NCI-H1694 treated with DMSO at 0.1 percent for 48 hours (cell line): Measurements from ENCODE around the gene ECPAS.
"Not testable (repeated sequence)": the region's sequence is repeated elsewhere in the genome, so short reads cannot be mapped to it uniquely, and the experiment has no call there.

ENCODE experiments used
- DNase-seq: peaks from one replicate; lab custom pipeline; 2025; lab: John Stamatoyannopoulos, UW

The ECPAS gene

GRCh38 chr9:111414406-111414805 lies 69.8 kb downstream of the ECPAS start:
- no peak for DNase-seq

DNA sequence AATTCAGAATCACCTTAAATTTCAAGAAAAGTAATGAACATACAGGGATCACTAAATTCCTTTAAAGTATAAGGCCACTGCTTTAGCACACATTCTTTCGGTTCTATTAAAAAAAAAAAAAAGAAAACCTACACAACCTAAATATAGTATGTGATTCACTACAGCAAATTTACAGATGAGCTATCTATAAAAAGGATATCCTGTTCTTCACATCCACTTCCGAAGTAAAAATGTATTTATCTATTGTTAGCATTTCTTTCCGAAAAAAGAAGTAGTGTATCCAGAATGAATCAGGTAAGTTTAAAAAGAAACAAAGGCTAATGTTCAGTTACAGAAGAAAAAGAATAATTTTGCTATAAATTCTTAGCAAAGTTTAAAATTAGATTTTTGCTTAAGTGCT lies 70.2 kb downstream of the ECPAS start:
- no peak for DNase-seq

DNA sequence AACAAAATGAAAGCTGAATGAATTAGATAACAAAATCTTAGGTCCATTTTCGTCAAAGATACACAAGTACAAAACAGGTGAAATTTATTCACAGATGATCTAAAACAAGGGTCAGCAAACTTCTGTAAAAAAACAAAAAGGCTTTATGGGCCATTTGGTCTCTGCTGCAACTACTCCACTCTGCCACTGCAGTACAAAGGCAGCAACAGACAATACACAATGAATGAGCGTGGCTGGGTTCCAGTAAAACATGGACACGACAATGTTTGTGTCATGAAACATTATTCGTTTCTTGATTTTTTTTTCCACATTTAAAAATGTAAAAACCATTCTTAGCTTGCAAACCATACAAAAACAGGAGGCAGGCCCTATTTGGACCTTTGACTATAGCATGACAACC lies 71.9 kb downstream of the ECPAS start:
- DNase-seq = no peak

- no peak for DNase-seq
These were observed 72.9 kb downstream of the ECPAS start for GRCh38 chr9:111411266-111411665.

DNA sequence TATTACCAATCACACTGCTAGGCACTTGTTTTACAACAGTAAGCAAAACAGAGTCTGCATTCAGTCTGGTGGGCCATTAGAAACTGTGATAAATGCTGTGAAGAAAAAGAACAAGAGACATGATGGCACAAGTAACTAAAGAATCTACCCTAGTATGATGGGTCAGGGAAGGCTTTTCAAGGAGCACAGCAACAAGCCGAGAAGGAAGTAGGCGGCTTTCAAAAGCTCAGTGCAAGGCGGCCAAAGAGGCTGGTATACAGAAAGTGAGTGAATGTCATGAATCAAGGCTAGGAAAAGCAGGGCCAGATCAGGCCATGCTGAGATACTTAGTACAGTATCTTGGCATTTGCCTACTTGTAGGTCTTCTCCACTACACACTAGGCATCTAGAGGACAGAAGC lies 76.4 kb downstream of the ECPAS start:
- no peak for DNase-seq

DNA sequence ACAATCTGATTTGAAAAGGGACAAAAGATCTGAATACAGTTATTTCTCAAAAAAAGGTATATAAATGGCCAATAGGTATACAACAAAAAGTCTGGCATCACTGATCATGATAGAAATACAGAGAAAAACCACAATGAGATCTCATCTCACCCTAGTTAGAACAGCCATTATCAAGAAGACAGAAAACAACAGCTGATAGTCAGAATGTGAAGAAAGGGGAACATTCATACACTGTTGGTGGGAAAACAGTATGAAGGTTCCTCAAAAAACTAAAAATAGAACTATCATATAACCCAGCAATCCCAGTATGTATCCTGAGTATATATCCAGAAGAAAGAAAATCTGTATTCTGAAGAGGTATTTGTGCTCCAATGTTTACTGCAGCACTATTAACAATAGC lies 78.5 kb downstream of the ECPAS start:
- DNase-seq = no peak

DNA sequence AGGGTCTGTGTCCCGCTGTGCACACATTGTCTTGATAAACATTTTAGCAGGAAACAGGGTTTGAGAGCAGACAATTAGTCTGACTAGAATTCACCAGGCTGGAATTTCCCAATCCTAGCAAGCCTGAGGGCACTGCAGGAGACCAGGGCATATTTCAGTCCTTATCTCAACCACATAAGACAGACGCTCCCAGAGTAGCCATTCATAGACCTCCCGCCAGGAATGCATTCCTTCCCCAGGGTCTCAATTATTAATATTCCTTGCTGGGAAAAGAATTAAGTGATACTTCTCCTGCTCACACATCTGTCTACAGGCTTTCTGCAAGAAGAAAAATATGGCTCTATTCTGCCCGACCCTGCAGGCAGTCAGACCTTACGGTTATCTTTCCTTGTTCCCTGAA lies 82.7 kb downstream of the ECPAS start:
- not testable (repeated sequence) for DNase-seq

GRCh38 chr9:111400564-111400898 lies 83.7 kb downstream of the ECPAS start:
- DNase-seq = no peak

DNA sequence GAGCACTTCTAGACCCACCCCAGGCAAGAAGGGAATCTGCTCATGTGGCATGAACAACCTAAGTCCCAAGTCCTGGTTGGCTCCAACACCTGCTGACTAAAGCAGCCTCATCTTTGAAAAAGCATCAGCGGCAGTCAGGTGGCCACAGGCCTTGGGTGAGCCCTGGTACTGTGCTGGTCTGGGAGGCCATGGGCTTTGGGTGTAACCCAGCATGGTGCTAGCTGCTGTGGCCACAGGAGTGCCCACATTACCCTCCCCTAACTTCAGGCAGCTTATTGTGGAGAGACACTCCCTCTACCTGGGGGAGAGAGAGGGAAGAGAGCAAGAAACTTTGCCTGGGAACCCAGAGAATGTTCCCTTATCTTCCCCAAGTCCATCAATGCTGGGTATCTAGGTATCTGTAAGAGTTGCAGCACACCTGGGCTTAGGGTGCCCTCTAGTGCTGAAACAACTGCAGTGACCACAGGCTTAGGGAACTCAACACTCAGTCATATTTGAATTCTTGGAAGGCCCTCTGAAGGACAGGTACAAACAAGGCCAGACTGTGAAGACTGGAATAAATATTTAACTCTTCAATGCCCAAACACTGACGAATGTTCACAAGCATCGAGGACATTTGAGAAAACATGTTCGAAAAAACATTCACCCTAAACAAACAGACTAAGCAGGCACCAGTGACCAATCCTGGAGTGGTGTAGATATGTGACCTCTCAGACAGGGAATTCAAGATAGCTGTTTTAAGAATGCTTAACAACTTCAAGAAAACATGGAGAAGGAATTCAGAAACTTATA lies 84.2 kb downstream of the ECPAS start:
- no peak for DNase-seq

- DNase-seq = no peak
These were observed 84.9 kb downstream of the ECPAS start for GRCh38 chr9:111399211-111399739.

GRCh38 chr9:111393971-111394370 lies 90.2 kb downstream of the ECPAS start:
- no peak for DNase-seq

GRCh38 chr9:111389406-111389805 lies 94.8 kb downstream of the ECPAS start:
- DNase-seq = no peak

GRCh38 chr9:111386386-111386785 lies 97.8 kb downstream of the ECPAS start:
- DNase-seq = no peak

DNA sequence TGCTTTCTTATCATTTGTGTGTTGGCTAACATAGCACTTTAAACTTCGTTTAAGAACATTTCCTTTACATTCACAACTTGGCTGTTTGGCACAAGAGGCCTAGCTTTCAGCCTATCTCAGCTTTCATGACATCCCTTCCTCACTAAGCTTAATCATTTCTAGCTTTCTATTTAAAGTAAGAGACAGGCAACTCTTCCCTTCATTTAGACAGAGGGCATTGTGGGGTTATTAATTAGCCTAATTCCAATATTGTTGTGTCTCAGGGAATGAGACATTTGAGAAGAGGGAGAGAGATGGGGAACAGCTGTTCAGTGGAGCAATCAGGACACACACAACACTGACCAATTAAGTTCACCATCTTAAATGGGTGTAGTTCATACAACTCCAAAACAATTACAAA lies 103.2 kb downstream of the ECPAS start:
- DNase-seq = no peak

DNA sequence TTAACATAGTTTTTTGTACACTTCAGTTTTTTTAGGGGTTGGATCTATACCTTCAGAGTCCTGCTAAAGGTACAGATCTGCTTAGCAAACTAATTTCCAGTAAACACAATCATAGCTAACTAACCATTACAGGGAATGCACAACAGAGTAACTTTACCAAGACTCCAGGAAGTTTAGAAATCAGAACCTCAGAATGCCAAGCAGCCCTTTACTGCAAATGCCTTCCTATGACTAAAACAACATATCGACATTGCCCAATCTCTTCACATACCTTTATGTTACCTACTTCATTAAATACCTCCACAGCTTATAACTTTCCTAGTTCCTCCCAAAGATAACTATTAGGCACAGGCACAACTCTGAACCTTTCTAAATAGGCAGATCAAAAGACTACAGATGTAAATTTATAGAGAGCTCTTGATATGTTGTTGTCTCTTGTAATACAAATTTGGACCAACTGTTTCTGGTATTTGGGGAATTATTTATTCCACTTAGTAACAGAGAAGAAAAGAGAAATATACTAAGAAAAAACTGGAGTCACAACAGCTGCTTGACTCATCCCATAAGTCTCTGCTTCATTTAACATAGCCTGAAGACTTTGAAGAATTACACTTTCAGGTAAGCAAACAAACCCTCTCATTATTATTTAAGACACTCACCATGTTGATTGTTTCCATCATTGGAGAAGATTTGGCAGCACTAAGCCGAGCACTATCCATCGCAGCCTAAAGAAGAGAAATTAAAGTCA lies 108.2 kb downstream of the ECPAS start:
- no peak for DNase-seq

- DNase-seq = no peak
These were observed 109.1 kb downstream of the ECPAS start for GRCh38 chr9:111375062-111375461.

GRCh38 chr9:111372297-111372696 lies 111.9 kb downstream of the ECPAS start:
- no peak for DNase-seq

DNA sequence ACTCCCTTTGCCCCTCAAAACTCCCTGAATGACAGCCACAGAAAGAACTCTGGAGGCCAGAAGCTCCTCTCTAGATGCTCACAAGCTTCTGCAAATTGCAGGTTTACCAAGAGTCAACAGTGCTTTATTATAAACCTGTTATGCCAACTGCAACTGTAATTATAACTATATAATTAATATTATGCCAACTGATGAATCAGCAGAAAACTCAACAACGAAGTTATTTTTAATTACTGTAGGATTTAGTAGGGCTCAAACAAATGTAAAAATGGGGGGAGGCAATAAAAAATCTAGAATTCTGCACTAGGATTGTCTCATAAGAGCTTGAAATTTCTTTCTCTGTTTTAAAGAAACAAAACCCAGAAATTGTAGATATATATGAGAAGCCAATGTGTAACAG lies 117.2 kb downstream of the ECPAS start:
- no peak for DNase-seq

DNA sequence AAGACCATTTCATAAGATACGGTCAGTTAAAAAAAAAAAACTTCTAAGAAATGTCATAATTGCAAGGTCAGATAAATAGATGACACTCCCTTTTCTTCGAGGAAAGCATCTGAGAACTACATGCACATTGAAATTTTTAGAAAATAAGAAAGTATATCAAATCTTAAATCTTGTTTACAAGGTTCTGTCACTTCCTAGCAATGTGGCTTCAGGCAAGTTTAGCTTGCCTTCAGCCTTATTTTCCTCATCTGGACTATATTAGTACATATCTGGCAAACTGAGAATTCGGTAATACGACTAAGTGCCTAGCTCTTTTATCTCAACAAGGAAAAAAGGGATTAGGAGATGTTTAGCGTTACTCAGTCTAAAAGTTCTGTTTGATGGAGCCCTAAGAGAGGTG lies 121.7 kb downstream of the ECPAS start:
- DNase-seq = no peak

DNA sequence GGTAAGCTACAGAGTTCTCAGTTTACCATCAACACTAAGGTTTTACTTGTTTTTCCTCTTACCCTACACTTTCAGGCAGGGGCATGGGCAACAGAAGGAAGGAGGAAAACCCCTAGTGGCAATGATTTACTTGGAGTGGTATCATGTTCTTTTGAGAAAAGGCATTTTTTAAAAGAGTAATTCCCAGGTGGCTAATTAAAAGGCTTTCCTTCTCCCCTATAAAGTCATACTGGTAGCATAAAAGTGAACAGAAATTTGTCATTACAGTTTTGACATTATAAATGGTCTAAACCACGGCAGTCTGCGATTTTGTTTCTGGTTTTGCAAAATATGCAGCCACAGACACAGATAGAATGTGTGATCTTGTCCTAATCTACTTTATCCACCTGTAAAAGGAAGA lies 123.3 kb downstream of the ECPAS start:
- DNase-seq = no peak

GRCh38 chr9:111356481-111357244 lies 127.5 kb downstream of the ECPAS start:
- no peak for DNase-seq

- no peak for DNase-seq
These were observed 131.6 kb downstream of the ECPAS start for GRCh38 chr9:111352545-111352944.

DNA sequence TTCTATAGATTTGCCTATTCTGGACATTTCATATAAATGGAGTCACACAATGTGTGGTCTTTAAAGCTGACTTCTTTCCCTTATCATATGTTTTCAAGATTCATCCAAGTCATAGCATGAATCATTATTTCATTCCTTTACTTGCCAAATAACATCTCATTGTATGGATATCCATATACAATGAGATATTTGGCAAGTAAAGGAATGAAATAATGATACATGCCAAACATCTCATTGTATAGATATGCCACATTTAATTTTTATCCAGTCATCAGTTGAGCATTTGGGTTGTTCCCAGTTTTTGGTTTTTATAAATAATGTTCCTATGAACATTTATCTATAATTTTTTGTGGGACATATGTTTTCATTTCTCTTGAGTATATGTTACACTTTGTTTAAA lies 133.6 kb downstream of the ECPAS start:
- no peak for DNase-seq
